ENCODE measurements around the gene SULT2B1.

DNA sequence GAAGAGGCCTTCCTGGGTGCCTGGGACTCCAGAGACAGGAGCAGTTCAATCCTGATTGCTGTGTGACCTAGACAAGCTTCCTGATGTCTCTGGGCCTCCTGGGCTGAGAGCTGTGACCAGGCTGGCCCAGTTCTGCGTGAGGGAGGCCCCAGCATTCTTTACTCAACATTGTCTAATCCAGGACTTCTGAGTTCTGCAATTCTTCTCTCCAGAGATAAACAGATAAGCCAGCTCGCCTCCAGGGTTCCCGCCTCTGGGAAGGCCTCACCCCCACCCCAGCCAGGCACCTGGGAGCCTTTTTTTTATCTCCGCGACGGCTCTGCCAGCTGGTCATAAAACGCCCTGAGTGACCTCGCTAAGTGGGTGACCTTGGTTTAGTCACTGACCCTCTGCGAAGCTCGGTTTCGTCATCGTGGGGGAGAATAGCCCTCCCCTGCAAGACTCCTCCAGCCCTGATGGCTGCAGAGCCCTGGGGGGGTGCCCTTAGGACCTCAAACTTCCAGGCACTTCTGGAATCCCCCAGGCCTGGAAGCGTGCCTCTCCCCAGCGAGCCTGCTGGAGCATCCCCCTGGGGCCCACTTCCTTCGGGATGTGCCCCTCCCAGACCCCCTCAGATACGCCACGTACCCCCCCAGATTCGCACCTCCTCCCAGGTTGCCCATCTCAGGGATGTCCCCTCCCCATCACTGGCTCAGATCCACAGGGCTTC lies 1.9 kb downstream of the SULT2B1 start:
- TF ChIP-seq CTCF (IDR thresholded peaks at IDR 0.05; ENCODE audit: low read length): no peak
- no peak for TF ChIP-seq EZH2 (optimal IDR thresholded peaks at IDR 0.05; ENCODE audit: low read depth, low read length)
- no peak for TF ChIP-seq EZH2phosphoT487 (IDR thresholded peaks at IDR 0.05; ENCODE audit: low read length)
